Uterus (tissue), 4 donors: ENCODE data around the gene GALNT7. TPM values are rescaled to one million over a fixed set of nuclear protein-coding genes. Genes with fewer than 3 reads are reported as not detected.

Experiments used
- DNase-seq, 2 donors: peaks; one replicate each; pipeline ENCODE4 v3.0.0-alpha.2; 2019 to 2020
- H3K27ac ChIP-seq, 2 donors: fragments of 200-600 bp; sonication (generic); 1 replicate in 1 of 2; 2 replicates in 1 of 2; pipeline ENCODE4 v1.5.1; 2016 to 2018
- H3K27me3 ChIP-seq, 2 donors: fragments of 200-600 bp; sonication (generic); one replicate each; pipeline ENCODE4 v1.5.1; 2018 to 2019; ENCODE audit warnings: control low read depth in 1 of 2
- H3K36me3 ChIP-seq, 2 donors: fragments of 200-600 bp; sonication (generic); one replicate each; pipeline ENCODE4 v1.5.1; 2019; ENCODE audit warnings: control low read depth in 1 of 2
- H3K4me1 ChIP-seq, 2 donors: fragments of 200-600 bp; sonication (generic); one replicate each; pipeline ENCODE4 v1.5.1; 2018 to 2019; ENCODE audit warnings: control low read depth in 1 of 2
- H3K4me3 ChIP-seq, 2 donors: fragments of 200-600 bp; sonication (generic); 1 replicate in 1 of 2; 2 replicates in 1 of 2; pipeline ENCODE4 v1.5.1; 2018 to 2019; ENCODE audit warnings: mild to moderate bottlenecking in 1 of 2
- H3K9me3 ChIP-seq, 2 donors: fragments of 200-600 bp; sonication (generic); one replicate each; pipeline ENCODE4 v1.5.1; 2019; ENCODE audit warnings: control low read depth in 1 of 2
- POLR2A ChIP-seq, 2 donors: fragments of 450-650 bp; IDR thresholded peaks; one replicate each; pipeline ENCODE4 v1.6.1; 2016; ENCODE audit warnings: antibody characterized with exemption in 2 of 2, mild to moderate bottlenecking in 1 of 2, moderate library complexity in 1 of 2
- intact Hi-C: fragments of 100-400 bp; cut with DNase I; formaldehyde crosslinking; loops from one replicate; pipeline ENCODE4 v1.15.1; 2023; ENCODE audit warnings: low total_unique reads
- total RNA-seq, 4 donors: library from RNA; depleted of rRNA in 3 of 4; stranded (reverse); fragments of >200 nt in 3 of 4; gene quantifications; one replicate each; pipeline versions ENCODE4 v1.1.0 to v1.2.4, GENCODE V29; 2014 to 2023
- TF ChIP-seq, protein P1 (sequence below), 4 experiments: fragments of 200-600 bp in 2 of 4; fragments of 450-650 bp in 2 of 4; sonication (generic) in 2 of 4; IDR thresholded peaks; one replicate each; pipeline ENCODE4 v1.5.1; 2016 to 2019; ENCODE audit warnings: antibody characterized with exemption in 4 of 4, mild to moderate bottlenecking in 2 of 4, moderate library complexity in 1 of 4
- donor health status: DM: yes; HTN: yes; CAD: no.

Gene GALNT7
- total RNA-seq, 4 donors from 2014 or later: 7.7 to 48.2 (median 19.2) TPM

DNA sequence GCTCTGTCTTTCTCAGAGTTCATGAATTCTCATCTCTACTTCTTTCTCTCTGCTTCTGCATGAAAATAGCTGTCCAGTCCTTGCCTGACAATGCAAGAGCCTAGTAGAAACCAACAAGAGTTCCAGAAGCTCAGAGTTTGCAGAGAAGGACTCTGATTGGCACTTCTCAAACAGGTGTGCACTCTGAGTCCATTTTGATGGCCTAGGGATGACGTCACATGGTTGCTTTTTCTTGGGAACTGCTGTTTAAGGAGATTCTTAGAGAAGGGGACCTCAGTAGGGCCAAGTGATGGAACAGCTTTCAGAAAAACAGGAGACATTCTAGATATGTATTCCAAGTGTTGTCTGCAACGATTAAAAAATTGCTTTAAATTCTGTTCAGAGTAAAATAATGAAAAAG, 108.7 kb downstream of the GALNT7 start:
- no peak for DNase-seq
- TF ChIP-seq, protein P1, sequence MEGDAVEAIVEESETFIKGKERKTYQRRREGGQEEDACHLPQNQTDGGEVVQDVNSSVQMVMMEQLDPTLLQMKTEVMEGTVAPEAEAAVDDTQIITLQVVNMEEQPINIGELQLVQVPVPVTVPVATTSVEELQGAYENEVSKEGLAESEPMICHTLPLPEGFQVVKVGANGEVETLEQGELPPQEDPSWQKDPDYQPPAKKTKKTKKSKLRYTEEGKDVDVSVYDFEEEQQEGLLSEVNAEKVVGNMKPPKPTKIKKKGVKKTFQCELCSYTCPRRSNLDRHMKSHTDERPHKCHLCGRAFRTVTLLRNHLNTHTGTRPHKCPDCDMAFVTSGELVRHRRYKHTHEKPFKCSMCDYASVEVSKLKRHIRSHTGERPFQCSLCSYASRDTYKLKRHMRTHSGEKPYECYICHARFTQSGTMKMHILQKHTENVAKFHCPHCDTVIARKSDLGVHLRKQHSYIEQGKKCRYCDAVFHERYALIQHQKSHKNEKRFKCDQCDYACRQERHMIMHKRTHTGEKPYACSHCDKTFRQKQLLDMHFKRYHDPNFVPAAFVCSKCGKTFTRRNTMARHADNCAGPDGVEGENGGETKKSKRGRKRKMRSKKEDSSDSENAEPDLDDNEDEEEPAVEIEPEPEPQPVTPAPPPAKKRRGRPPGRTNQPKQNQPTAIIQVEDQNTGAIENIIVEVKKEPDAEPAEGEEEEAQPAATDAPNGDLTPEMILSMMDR (IDR thresholded peaks at IDR 0.05): no peak
- TF ChIP-seq POLR2A (IDR thresholded peaks at IDR 0.05): no peak

DNA sequence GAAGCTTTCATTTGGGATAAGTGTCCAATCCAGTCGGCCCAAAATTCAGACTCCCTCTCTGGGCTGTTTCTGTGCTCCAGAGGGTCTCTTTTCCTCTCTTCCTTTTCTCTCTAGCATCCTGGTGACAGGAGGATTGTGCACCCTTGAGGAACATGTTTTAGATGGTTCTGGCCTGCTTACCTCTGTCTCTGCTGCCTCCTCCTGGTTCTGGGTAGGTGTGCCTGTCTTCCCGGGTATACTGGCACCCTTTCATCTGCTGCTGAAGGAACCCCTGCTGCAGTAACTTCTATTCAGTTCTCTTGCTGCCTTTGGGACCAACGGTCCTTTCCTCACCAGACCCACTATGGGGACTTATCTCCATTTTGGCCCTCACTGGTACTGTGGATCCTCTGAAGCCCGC, 112.4 kb downstream of the GALNT7 start:
- TF ChIP-seq, protein P1 (IDR thresholded peaks at IDR 0.05): no peak
- TF ChIP-seq POLR2A (IDR thresholded peaks at IDR 0.05): no peak
- DNase-seq: no peak
- Histone ChIP-seq H3K4me3 (no peak overlapping the region), H3K27me3 (no peaks in the 10 kb centered on the region), H3K4me1 (no peaks in the 10 kb centered on the region), H3K9me3 (peaks cover 0 to 5% of the 10 kb centered on the region in 2 donors), H3K36me3 (no peaks in the 10 kb centered on the region), H3K27ac (no peak overlapping the region)
- intact Hi-C loops: no loop called here

More for the DNA sequence above, 108.7 kb downstream of the GALNT7 start:
- Histone ChIP-seq H3K36me3 (no peaks in the 10 kb centered on the region), H3K9me3 (no peaks in the 10 kb centered on the region), H3K4me3 (no peak overlapping the region), H3K27me3 (no peaks in the 10 kb centered on the region), H3K27ac (no peak overlapping the region), H3K4me1 (no peaks in the 10 kb centered on the region)
- intact Hi-C loops: no loop called here

DNA sequence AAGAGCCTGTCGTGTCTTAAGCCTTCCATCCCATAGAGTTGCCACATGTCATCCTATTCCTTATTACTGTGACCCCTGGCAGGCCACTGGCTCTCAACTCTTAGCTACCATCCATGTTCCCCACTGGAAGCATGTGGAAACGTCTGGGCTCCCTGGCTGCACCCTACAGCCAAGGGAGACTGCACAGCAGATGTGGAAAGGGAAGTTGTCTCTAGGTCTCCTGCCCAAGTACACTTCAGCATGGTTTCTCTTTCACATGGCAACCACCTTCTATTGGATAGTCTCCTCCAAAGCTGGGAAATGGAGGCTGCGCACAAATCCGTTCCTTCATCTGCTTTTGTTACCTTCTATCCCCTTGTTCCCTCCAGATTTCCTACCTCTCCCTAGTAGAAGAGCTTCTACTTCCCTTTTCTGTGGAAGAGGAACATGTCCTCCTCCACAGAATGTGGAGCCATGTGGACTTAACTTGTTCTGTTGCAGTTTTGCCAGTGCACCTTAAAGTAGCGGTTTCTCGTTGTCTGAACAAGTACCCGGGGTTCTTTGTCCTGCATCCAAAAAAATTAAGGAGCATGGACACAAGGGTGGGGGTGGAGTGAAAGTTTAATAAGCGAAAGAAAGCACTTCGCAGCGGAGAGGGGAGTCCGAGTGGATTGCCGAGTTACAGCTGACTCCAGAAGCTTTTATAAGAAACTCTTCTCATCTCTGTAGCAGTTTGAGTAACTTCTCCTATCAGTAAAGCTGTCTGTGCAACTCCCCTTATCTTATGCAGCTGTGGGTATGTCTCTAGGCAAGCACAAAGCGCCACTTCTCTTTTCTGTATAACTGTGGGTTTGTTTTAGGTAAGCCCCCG, 113.0 kb downstream of the GALNT7 start:
- intact Hi-C loops: no loop called here
- Histone ChIP-seq H3K27ac (no peak overlapping the region), H3K27me3 (no peaks in the 10 kb centered on the region), H3K4me1 (no peaks in the 10 kb centered on the region), H3K36me3 (no peaks in the 10 kb centered on the region), H3K4me3 (no peak overlapping the region), H3K9me3 (peaks cover 0 to 5% of the 10 kb centered on the region in 2 donors)
- no peak for DNase-seq
- TF ChIP-seq, protein P1 (IDR thresholded peaks at IDR 0.05): no peak
- TF ChIP-seq POLR2A (IDR thresholded peaks at IDR 0.05): no peak

DNA sequence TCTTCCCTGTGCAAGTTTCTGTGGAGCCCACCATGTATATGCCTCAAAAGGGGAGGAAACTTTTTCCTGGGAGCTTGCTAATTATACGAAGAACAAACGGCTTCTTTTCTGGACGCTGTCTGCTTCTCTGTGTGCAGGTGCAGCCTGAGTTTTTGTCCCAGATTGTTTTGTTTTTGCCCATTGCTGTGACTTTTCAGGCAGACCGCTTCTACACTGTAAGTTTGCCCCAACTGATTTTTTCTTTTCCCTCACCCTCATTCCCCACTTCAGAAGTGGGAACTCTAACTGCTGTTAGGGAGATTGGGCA, 113.6 kb downstream of the GALNT7 start:
- Histone ChIP-seq H3K36me3 (no peaks in the 10 kb centered on the region), H3K9me3 (peaks cover 0 to 11% of the 10 kb centered on the region in 2 donors), H3K4me3 (no peak overlapping the region), H3K27me3 (no peaks in the 10 kb centered on the region), H3K4me1 (no peaks in the 10 kb centered on the region), H3K27ac (no peak overlapping the region)
- intact Hi-C loops: no loop called here
- no peak for TF ChIP-seq POLR2A (IDR thresholded peaks at IDR 0.05)
- TF ChIP-seq, protein P1 (IDR thresholded peaks at IDR 0.05): no peak
- no peak for DNase-seq

DNA sequence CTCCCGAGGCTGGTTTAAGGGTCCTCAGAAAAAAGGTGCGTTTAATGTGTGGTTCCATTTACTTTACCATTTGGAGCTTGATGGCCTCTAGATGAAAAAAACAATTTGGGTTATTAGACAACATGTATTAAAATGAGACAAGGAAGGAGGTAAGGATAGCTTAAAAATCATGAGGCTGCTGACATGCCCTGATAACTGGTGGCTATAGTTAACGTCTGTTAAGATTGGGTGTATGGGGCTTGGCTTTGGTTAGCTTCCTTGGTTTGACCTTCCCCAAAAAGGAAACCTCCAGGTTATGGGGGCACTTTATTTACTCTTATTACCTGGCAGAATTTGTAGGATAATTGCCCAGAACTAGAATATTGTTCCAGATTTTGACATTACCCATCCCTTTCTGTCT, 114.0 kb downstream of the GALNT7 start:
- no peak for DNase-seq
- Histone ChIP-seq H3K4me3 (no peak overlapping the region), H3K4me1 (no peaks in the 10 kb centered on the region), H3K27ac (no peak overlapping the region), H3K9me3 (peaks cover 0 to 12% of the 10 kb centered on the region in 2 donors), H3K36me3 (no peaks in the 10 kb centered on the region), H3K27me3 (no peaks in the 10 kb centered on the region)
- intact Hi-C loops: no loop called here
- TF ChIP-seq POLR2A (IDR thresholded peaks at IDR 0.05): no peak
- TF ChIP-seq, protein P1 (IDR thresholded peaks at IDR 0.05): no peak
